Measurements from ENCODE around the gene CPNE7.

GRCh38 chr16:89536886-89537548 lies 38.5 kb upstream of the CPNE7 start:
- no peak for TF ChIP-seq CTCF (IDR thresholded peaks at IDR 0.05; ENCODE audit: low read depth, low read length)
- TF ChIP-seq EZH2phosphoT487 (IDR thresholded peaks at IDR 0.05; ENCODE audit: low read depth) = no peak
